ENCODE data around the gene LY6G6C. TPM values are rescaled to one million over a fixed set of nuclear protein-coding genes. Genes with fewer than 3 reads are reported as not detected.

Gene LY6G6C
- total RNA-seq, 1 donor = not detected

DNA sequence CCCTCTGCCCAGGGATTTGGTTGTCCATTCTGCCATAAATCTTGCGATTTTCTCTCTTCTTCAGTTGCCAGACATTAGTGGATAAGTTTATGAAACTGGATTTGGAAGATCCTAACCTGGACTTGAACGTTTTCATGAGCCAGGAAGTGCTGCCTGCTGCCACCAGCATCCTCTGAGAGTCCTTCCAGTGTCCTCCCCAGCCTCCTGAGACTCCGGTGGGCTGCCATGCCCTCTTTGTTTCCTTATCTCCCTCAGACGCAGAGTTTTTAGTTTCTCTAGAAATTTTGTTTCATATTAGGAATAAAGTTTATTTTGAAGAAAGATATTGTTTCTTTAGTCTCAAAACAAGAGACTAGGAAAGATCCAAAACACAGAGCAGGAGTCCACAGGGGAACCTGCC lies 40.8 kb upstream of the LY6G6C start, which contains the start of gene SAPCD1:
TSS of gene SAPCD1 (plus strand) at position 301 of the 400 bp plus-strand sequence. CDS start 399 bp downstream, outside the sequence.
- H4K20me1 ChIP-seq (ENCODE audit: insufficient read depth, low read length) = no peaks in the 10 kb centered on the region
- peak; percentile 1 for DNase-seq (ENCODE audit: insufficient read length, low spot score, missing footprints)
- peaks cover 25% of the 10 kb centered on the region for H3K36me3 ChIP-seq (ENCODE audit: insufficient read depth, low read length)
- no peak within 1 kb of the TSS for H3K4me2 ChIP-seq (ENCODE audit: insufficient read depth, low read length)
- H2AFZ ChIP-seq (ENCODE audit: low read length) = peak within 1 kb of the TSS; percentile 1
- peaks cover 4% of the 10 kb centered on the region for H3K4me1 ChIP-seq (ENCODE audit: insufficient read depth, low read length)
- no peak within 1 kb of the TSS for H3K27ac ChIP-seq (ENCODE audit: low read depth, low read length)
- H3K4me3 ChIP-seq (ENCODE audit: insufficient read depth, low read length) = no peak within 1 kb of the TSS
- TF ChIP-seq, protein P1, sequence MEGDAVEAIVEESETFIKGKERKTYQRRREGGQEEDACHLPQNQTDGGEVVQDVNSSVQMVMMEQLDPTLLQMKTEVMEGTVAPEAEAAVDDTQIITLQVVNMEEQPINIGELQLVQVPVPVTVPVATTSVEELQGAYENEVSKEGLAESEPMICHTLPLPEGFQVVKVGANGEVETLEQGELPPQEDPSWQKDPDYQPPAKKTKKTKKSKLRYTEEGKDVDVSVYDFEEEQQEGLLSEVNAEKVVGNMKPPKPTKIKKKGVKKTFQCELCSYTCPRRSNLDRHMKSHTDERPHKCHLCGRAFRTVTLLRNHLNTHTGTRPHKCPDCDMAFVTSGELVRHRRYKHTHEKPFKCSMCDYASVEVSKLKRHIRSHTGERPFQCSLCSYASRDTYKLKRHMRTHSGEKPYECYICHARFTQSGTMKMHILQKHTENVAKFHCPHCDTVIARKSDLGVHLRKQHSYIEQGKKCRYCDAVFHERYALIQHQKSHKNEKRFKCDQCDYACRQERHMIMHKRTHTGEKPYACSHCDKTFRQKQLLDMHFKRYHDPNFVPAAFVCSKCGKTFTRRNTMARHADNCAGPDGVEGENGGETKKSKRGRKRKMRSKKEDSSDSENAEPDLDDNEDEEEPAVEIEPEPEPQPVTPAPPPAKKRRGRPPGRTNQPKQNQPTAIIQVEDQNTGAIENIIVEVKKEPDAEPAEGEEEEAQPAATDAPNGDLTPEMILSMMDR (IDR thresholded peaks at IDR 0.05; ENCODE audit: extremely low read depth, low read depth, low read length) = no peak
- no peaks in the 10 kb centered on the region for H3K27me3 ChIP-seq (ENCODE audit: insufficient read depth, low read length)
- no peaks in the 10 kb centered on the region for H3K79me2 ChIP-seq (ENCODE audit: insufficient read depth, low read length)
- H3K9me3 ChIP-seq (ENCODE audit: low read depth, low read length) = no peaks in the 10 kb centered on the region

- no peaks in the 10 kb centered on the region for H3K9me3 ChIP-seq (ENCODE audit: low read depth, low read length)
- DNase-seq (ENCODE audit: insufficient read length, low spot score, missing footprints) = peak; percentile 46
- TF ChIP-seq, protein P1 (IDR thresholded peaks at IDR 0.05; ENCODE audit: extremely low read depth, low read depth, low read length) = no peak
- no peak overlapping the region for H3K27ac ChIP-seq (ENCODE audit: low read depth, low read length)
- peaks cover 25% of the 10 kb centered on the region for H3K36me3 ChIP-seq (ENCODE audit: insufficient read depth, low read length)
- no peaks in the 10 kb centered on the region for H3K27me3 ChIP-seq (ENCODE audit: insufficient read depth, low read length)
- H3K4me3 ChIP-seq (ENCODE audit: insufficient read depth, low read length) = no peak overlapping the region
- H2AFZ ChIP-seq (ENCODE audit: low read length) = no peak overlapping the region
- H4K20me1 ChIP-seq (ENCODE audit: insufficient read depth, low read length) = no peaks in the 10 kb centered on the region
- H3K79me2 ChIP-seq (ENCODE audit: insufficient read depth, low read length) = no peaks in the 10 kb centered on the region
- H3K4me2 ChIP-seq (ENCODE audit: insufficient read depth, low read length) = no peak overlapping the region
- H3K4me1 ChIP-seq (ENCODE audit: insufficient read depth, low read length) = peaks cover 1% of the 10 kb centered on the region
Observed at GRCh38 chr6:31761343-31761742, 39.8 kb upstream of the LY6G6C start.

- TF ChIP-seq, protein P1 (IDR thresholded peaks at IDR 0.05; ENCODE audit: extremely low read depth, low read depth, low read length) = no peak
- no peaks in the 10 kb centered on the region for H4K20me1 ChIP-seq (ENCODE audit: insufficient read depth, low read length)
Observed at GRCh38 chr6:31760790-31761189, 39.2 kb upstream of the LY6G6C start.

DNA sequence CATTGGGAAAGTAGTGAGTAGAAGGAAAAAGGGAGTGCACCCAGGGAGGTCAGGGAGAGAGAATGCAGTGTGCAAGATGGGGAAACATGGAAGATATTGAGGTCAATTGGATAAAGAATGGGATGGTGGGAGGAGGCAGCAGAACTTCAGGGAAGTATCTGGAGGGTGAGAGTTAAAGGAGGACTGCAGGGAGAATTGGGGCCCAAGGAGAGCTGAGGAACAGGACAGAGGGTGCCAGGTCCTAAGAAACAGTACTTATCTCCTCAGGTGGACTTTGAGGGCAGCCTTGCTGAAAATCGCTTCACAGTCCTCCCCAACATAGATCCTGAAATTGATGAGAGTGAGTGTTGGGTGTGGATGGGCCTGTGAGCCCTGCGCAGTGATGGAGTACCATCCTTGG lies 36.7 kb upstream of the LY6G6C start:
- no peak for DNase-seq (ENCODE audit: insufficient read length, low spot score, missing footprints)
- no peak overlapping the region for H2AFZ ChIP-seq (ENCODE audit: low read length)
- no peak overlapping the region for H3K4me3 ChIP-seq (ENCODE audit: insufficient read depth, low read length)
- H3K27me3 ChIP-seq (ENCODE audit: insufficient read depth, low read length) = no peaks in the 10 kb centered on the region
- H3K4me2 ChIP-seq (ENCODE audit: insufficient read depth, low read length) = no peak overlapping the region
- no peak overlapping the region for H3K27ac ChIP-seq (ENCODE audit: low read depth, low read length)
- peaks cover 25% of the 10 kb centered on the region for H3K36me3 ChIP-seq (ENCODE audit: insufficient read depth, low read length)
- TF ChIP-seq, protein P1 (IDR thresholded peaks at IDR 0.05; ENCODE audit: extremely low read depth, low read depth, low read length) = no peak
- no peaks in the 10 kb centered on the region for H4K20me1 ChIP-seq (ENCODE audit: insufficient read depth, low read length)
- peaks cover 1% of the 10 kb centered on the region for H3K4me1 ChIP-seq (ENCODE audit: insufficient read depth, low read length)
- no peaks in the 10 kb centered on the region for H3K79me2 ChIP-seq (ENCODE audit: insufficient read depth, low read length)
- H3K9me3 ChIP-seq (ENCODE audit: low read depth, low read length) = no peaks in the 10 kb centered on the region

More at GRCh38 chr6:31760790-31761189, 39.2 kb upstream of the LY6G6C start:
- H2AFZ ChIP-seq (ENCODE audit: low read length) = no peak overlapping the region
- H3K27me3 ChIP-seq (ENCODE audit: insufficient read depth, low read length) = no peaks in the 10 kb centered on the region
- peaks cover 25% of the 10 kb centered on the region for H3K36me3 ChIP-seq (ENCODE audit: insufficient read depth, low read length)
- H3K4me2 ChIP-seq (ENCODE audit: insufficient read depth, low read length) = no peak overlapping the region
- H3K9me3 ChIP-seq (ENCODE audit: low read depth, low read length) = no peaks in the 10 kb centered on the region
- no peaks in the 10 kb centered on the region for H3K4me1 ChIP-seq (ENCODE audit: insufficient read depth, low read length)
- H3K27ac ChIP-seq (ENCODE audit: low read depth, low read length) = no peak overlapping the region
- DNase-seq (ENCODE audit: insufficient read length, low spot score, missing footprints) = peak; percentile 18
- no peak overlapping the region for H3K4me3 ChIP-seq (ENCODE audit: insufficient read depth, low read length)
- no peaks in the 10 kb centered on the region for H3K79me2 ChIP-seq (ENCODE audit: insufficient read depth, low read length)

Data from osteoblast (primary cell).